ENCODE data around the gene CRYBG3.

- TF ChIP-seq CTCF (IDR thresholded peaks at IDR 0.05; ENCODE audit: borderline replicate concordance, extremely low read depth, low read length, poor library complexity, severe bottlenecking) (no peak), EZH2 (IDR thresholded peaks at IDR 0.05; ENCODE audit: borderline replicate concordance, low read depth, low read length, severe bottlenecking) (no peak)
Observed at GRCh38 chr3:97829198-97829597, 7.4 kb downstream of the CRYBG3 start.
